MM.1S (cell line): ENCODE data around the gene R3HDM1.

Experiments used
- CTCF ChIP-seq: fragments of 300-600 bp; sonication (generic); IDR thresholded peaks from 2 replicates; pipeline ENCODE4 v1.5.1; 2016; ENCODE audit warnings: antibody characterized with exemption, low read length, mixed read lengths
- EZH2 ChIP-seq: fragments of 300-600 bp; sonication (generic); optimal IDR thresholded peaks from 2 replicates; pipeline ENCODE3; 2017; ENCODE audit warnings: low read depth, mild to moderate bottlenecking, antibody characterized with exemption, low read length, mixed read lengths

GRCh38 chr2:135743860-135744259 is 212.6 kb downstream of the R3HDM1 start:
- TF ChIP-seq CTCF: no peak
- no peak for TF ChIP-seq EZH2
